GM19328 (cell line): ENCODE measurements around the gene P2RY14.
"Not testable (repeated sequence)": the region's sequence is repeated elsewhere in the genome, so short reads cannot be mapped to it uniquely, and the experiment has no call there.

ENCODE experiments used
- ATAC-seq: cut with Tn5 transposase; IDR thresholded peaks from one replicate; pipeline ENCODE4 v1.9.1; 2021; ENCODE audit warnings: mild to moderate bottlenecking, moderate library complexity; ENCODE audit not compliant: unreplicated experiment

Gene P2RY14

DNA sequence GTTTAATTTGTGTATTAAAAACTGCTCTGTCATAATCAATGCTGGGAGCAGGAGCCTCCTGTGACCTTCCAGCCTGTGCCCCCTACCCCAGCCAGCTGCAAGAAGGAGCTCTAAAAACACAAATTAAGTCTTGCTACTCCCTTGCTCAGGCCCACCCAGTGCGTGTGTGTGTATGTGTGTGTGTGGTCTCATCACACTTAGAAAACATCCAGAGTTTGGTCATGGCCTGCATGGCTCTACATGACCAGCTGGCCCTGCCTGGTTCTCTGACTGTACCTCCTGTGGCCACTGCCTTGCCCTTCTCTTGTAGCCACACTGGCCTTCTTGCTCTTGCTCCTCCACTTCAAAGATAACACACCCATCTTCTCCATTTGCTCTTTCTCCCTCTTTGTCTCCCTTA is 13.7 kb downstream of the P2RY14 start:
- no peak for ATAC-seq

GRCh38 chr3:151262871-151263525 is 15.3 kb downstream of the P2RY14 start:
- no peak for ATAC-seq

GRCh38 chr3:151259664-151260063 is 18.7 kb downstream of the P2RY14 start:
- ATAC-seq, result no peak

DNA sequence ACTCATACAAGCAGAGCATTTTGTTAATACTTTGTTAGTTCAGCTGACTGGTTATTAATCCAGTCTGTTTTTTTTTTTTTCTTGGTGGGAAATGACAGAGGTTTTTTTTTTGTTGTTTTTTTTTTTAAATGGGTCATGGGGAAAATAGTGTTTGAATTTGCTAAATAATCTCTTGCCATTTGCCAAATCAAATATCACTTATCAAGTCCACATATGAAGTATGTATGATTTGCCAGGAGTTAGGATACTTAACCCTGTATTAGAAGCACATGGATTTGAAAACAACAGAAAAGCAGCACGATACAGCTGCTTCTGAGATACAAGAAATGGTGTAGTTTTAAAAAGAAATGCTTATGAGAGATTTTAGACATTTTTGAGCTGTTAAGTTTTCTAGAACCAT is 21.6 kb downstream of the P2RY14 start:
- ATAC-seq, result no peak

- ATAC-seq, result no peak
Measured at GRCh38 chr3:151248772-151249337, 29.5 kb downstream of the P2RY14 start.

GRCh38 chr3:151242006-151242405 is 36.3 kb downstream of the P2RY14 start:
- ATAC-seq, result not testable (repeated sequence)

DNA sequence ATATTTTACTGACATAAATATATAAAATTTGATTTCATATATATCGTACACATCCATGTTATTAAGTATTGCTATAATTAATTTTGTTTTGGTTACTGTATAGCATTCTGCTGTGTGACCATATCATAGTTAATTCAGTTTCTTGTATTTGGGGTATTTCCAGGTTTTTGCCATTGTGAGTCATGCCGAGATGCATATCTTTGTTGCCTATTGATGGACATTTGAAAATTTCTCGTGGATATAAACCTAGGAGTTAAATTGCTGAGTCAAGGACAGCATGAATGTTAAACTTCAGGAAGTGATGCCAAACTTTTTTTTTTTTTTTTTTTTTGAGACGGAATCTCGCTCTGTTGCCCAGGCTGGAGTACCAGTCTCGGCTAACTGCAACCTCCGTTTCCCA is 41.6 kb downstream of the P2RY14 start:
- ATAC-seq, result no peak

DNA sequence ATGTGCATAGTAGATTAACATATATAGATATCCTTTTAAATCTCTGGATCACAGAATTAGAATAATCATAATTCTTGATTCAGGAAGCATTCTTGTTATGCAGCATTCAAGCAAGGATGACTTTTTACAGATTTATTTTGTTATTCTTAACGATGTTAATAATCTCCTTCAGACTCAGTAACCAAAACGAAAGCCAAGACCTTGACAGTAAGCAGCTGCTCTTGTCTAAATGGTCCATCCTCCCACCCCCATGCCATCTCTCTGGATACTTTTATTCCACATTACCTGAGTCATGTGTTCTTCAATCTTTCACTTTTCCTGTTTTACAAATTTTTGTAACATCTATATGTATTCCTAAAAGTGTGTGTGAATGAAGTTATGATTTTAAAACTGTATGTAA is 42.0 kb downstream of the P2RY14 start:
- ATAC-seq, result no peak

DNA sequence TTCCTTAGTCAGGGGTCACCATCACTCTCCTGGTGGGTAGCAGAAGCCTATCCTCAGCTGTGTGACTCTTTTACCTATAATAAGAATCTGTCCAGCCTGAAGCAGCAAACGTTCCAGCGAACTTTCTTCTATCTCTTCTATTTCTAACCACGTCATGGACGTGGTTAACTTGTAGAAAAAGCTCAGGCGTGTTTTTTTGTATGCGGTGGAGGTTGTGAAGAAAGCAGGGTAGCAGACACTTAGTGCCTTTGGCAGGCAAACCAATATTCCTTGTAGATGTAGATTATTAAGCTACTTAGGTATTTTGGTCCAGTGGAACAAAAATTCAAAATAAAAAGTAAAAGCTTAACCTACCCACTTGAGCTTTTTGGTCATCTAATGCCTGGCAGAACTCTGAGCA is 43.5 kb downstream of the P2RY14 start:
- no peak for ATAC-seq

DNA sequence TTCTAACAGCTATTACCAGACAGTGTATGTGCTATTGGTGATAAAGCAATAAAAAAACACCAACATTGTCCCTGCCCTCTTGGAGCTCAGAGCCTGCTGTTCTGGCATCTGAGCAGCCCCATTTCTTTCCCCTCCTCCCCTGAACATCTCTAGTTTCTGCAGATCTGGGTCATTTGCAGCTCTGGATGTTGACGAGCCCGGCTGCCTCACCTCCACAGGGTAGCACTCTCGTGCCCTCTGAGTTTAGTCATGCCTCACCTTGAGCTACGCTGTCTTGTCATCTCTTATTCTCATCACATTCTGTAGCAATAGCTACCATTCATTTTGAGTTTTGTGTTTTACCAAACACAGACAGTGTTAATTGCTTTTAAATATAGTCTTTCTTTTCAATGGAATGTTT is 45.4 kb downstream of the P2RY14 start:
- no peak for ATAC-seq

- not testable (repeated sequence) for ATAC-seq
Measured at GRCh38 chr3:151232403-151232802, 45.9 kb downstream of the P2RY14 start.

GRCh38 chr3:151230646-151231045 is 47.7 kb downstream of the P2RY14 start:
- no peak for ATAC-seq

- ATAC-seq, result no peak
Measured at GRCh38 chr3:151228666-151229040, 49.7 kb downstream of the P2RY14 start.

DNA sequence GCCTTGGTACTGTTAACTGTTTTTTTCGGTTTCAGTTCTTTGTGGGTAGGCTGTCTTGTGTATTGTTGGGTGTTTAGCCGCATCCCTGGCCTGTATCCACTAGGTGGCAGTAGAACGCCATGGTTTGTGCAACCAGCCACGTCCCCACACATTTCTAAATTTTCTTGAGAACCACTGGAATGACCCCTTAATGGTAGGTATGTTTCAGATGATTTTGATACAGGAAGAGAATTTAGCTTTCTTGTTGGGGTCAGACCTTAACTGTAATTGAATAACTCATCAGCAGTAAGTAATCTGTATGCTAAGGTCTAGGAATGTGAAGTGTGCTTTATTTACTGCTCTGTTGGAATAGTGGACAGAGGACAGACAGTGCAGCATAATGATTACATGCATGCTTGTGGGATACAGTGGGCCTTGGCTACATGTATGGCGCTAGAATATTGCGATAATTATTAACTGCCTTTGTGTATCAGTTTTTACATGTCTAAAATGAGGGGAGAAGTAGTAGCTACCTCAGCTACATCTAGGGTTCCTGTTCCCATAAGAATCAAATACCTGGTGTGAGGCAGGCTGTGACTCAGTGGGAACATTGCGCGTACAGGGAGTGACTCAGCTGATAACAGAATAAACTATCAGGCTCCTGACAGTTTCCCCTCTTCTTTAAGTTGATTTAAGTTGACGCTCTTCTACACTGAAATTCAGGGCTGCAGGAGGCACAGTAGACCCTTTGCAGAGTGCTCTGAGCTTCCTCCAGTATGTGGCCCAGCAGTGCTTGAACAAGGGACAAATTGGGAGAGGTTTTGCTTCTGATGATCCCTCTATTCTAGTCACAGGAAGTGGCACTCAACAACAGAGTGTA is 50.3 kb downstream of the P2RY14 start:
- ATAC-seq, result peak; percentile 80

DNA sequence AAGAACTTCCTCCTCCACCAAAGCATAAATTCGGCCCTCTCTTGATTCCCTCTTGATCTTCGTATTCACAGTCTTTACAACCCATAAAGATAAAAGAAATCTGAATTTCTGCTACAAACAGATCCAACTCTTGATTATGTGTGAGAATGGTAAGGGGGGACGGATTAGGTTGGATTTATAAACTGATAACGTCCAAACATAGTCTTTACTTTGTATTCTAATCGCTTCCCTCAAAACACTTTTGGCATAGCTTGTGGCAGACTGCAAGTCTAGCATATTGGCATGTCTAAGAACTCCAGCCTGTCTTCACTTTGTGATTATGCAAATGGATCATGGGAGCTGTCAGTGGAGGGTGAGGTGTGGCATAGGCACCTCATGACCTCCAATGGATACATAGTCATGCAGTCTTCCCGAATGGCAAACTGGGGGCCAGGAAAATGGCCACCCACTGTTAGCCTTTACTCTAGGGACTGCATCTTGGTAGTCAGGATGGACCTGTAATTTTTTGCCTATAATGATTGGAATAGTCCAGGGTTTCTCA is 51.0 kb downstream of the P2RY14 start:
- ATAC-seq, result peak; percentile 34

DNA sequence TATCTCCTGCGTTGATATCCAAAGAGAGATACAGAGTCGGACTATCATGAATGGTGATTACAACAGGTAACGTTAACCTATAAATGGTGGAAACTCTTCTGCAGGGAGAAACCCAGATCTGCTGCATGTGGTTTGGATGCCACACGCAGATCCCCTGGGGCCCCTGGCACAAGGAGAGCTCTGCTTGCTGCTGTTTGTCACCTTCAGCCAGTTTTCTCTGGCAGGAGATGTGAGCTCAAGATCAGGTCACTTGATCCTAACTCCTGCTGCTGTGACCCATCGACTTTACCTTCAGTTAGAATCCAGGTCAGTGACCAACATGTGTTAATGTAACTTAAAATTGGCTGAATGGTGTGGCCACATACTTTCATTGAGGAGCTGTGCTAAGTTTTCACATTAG is 51.5 kb downstream of the P2RY14 start:
- ATAC-seq, result no peak

DNA sequence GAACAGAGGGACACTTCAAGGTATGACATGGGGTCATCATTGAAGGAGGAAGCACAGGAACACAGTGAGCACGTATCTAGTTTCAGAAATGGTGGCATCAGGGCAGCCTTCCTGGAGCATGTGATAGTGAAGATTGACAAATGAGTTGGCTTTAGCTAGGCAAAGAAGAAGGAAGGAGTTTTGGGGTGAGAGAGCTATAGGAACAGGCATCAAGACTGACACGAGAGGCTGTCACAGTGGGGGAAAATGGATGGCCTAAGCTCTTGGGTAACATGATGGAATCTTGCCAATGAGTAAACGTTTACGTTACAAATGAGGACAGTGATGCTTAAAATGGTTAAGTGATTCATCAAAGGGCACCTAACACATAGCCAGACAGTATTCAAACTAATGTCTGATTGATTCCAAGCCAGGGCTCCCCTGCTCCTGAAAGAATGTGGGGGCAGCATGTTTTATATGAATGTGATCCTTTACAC is 52.2 kb downstream of the P2RY14 start:
- no peak for ATAC-seq

- ATAC-seq, result no peak
Measured at GRCh38 chr3:151225040-151225975, 53.0 kb downstream of the P2RY14 start.

DNA sequence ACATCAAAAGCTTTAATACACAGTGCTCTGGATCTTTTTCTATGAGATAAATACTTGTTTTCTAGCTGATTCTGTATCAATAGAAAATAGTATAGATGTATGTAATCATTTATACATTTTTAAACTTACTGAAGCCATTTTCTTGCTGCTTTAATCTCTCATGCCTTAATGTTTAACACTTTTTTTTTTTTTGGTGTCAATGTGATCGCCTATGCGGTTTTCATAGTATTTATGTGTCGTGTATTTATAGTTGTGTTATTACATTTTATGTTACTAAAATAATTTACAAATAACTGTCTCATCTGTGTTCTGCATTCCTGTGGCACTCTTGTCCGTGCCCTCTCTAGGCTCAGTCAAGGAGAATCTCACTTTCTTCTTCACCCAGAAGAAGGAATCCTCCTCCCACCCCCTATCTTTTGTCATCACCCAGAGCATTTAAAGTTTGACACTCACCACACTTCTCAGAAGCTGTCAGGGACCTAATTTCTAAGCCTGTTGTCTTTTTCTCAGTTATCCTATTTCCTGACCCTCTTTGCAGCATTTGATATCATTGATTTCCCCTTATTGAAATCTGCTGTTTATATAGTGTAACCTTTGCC is 54.0 kb downstream of the P2RY14 start:
- no peak for ATAC-seq

DNA sequence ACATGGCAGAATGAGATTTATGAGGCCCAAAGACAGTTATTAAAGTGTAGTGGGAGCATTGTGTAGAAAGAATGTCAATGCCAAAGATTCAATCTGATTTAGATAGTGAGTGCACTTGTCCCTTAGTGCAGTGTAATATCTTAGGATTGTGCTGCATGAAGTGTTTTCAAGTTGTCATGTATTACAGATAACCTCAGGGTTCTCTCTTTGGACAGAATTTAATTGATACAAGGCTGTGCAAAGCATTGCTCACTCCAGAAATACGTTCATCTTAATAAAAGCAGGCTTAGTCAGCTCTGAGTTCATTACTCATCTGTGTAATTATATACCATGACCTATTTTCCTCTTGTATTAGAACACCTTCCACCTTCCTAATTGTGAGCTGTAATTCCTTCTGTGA is 59.3 kb downstream of the P2RY14 start:
- ATAC-seq, result no peak
